ENCODE data around the gene ANO8. TPM values are rescaled to one million over a fixed set of nuclear protein-coding genes. Genes with fewer than 3 reads are reported as not detected.

Gene ANO8
- total and polyA plus RNA-seq, 2 donors (not counting 3 experiments of a cell fraction or from before 2014, with no cell fraction given), result 3.5 to 6.8 TPM

- intact Hi-C loops (cut with micrococcal nuclease) (no loop called here), dilution Hi-C loops (cut with MboI; ENCODE audit: extremely low pct_ligation_motif_present, low sequenced_read_pairs) (no loop called here)
- DNase-seq (ENCODE audit: low read depth, low spot score), result no peak
- CTCF ChIA-PET, result interaction anchor here (0.6 to 1.6 kb wide), 2 partner anchors 8 to 23 kb away, joined by 3 to 10 read pairs; partner anchors contain the start of gene MRPL34
- H3K36me3 ChIP-seq (ENCODE audit: control insufficient read depth in 2 of 2, extremely low read depth in 1 of 2, insufficient read depth in 2 of 2, low read length in 2 of 2), result peaks cover 0 to 3% of the 10 kb centered on the region in 2 experiments
- no peaks in the 10 kb centered on the region for H3K9me1 ChIP-seq (replicated peaks; ENCODE audit: control insufficient read depth, extremely low read depth, insufficient read depth, low read length)
- TF ChIP-seq GATA2 (IDR thresholded peaks at IDR 0.05; ENCODE audit: insufficient read depth, insufficient read length, low read depth, low read length) (no peak), FOS (IDR thresholded peaks at IDR 0.05; ENCODE audit: borderline replicate concordance, insufficient read depth, low read length) (no peak), MYC (IDR thresholded peaks at IDR 0.05; ENCODE audit: low read depth, low read length) (no peak), POLR2A (IDR thresholded peaks at IDR 0.05; ENCODE audit: low read depth, low read length) (no peak), EZH2 (IDR thresholded peaks at IDR 0.05; ENCODE audit: borderline replicate concordance, low read depth, low read length, severe bottlenecking) (no peak), JUN (IDR thresholded peaks at IDR 0.05; ENCODE audit: borderline replicate concordance, insufficient read depth, insufficient read length, low read depth) (no peak), POLR2AphosphoS5 (IDR thresholded peaks at IDR 0.05; ENCODE audit: insufficient read depth, low read depth, low read length) (no peak)
- TF ChIP-seq, protein P1, sequence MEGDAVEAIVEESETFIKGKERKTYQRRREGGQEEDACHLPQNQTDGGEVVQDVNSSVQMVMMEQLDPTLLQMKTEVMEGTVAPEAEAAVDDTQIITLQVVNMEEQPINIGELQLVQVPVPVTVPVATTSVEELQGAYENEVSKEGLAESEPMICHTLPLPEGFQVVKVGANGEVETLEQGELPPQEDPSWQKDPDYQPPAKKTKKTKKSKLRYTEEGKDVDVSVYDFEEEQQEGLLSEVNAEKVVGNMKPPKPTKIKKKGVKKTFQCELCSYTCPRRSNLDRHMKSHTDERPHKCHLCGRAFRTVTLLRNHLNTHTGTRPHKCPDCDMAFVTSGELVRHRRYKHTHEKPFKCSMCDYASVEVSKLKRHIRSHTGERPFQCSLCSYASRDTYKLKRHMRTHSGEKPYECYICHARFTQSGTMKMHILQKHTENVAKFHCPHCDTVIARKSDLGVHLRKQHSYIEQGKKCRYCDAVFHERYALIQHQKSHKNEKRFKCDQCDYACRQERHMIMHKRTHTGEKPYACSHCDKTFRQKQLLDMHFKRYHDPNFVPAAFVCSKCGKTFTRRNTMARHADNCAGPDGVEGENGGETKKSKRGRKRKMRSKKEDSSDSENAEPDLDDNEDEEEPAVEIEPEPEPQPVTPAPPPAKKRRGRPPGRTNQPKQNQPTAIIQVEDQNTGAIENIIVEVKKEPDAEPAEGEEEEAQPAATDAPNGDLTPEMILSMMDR (IDR thresholded peaks at IDR 0.05; ENCODE audit: extremely low read depth in 1 of 2, insufficient read depth in 1 of 2, low read depth in 1 of 2, low read length in 2 of 2), result no peak
- TF ChIP-seq, protein P2, sequence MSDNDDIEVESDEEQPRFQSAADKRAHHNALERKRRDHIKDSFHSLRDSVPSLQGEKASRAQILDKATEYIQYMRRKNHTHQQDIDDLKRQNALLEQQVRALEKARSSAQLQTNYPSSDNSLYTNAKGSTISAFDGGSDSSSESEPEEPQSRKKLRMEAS (IDR thresholded peaks at IDR 0.05; ENCODE audit: insufficient read depth, insufficient read length), result no peak
- H3K27ac ChIP-seq (ENCODE audit: insufficient read depth, low read depth, low read length), result no peak overlapping the region
- no peak overlapping the region for H3K9ac ChIP-seq (replicated peaks; ENCODE audit: extremely low read depth, insufficient read depth, low read length)
- no peaks in the 10 kb centered on the region for H4K20me1 ChIP-seq (replicated peaks; ENCODE audit: control insufficient read depth, extremely low read depth, insufficient read depth, low read length)
- H3K4me2 ChIP-seq (ENCODE audit: insufficient read depth, low read length), result no peak overlapping the region
- H2AFZ ChIP-seq (ENCODE audit: low read depth, low read length), result no peak overlapping the region
- no peaks in the 10 kb centered on the region for H3K27me3 ChIP-seq (ENCODE audit: control insufficient read depth in 2 of 2, insufficient read depth in 2 of 2, low read length in 2 of 2)
- peaks cover 9% of the 10 kb centered on the region for H3K4me1 ChIP-seq (ENCODE audit: control insufficient read depth, extremely low read depth, insufficient read depth, low read length)
- no TSS peak for BruUV-seq (replicated peaks)
- FAIRE-seq, result no peak
- no peak overlapping the region for H3K4me3 ChIP-seq (replicated peaks in 1 of 3; ENCODE audit: insufficient read depth in 1 of 3, low read depth in 1 of 3, low read length in 3 of 3)
- POLR2A ChIA-PET, result no interaction called here
- H3K9me3 ChIP-seq (replicated peaks; ENCODE audit: control insufficient read depth, insufficient read depth, low read length), result no peaks in the 10 kb centered on the region
- H3K79me2 ChIP-seq (ENCODE audit: control insufficient read depth, insufficient read depth, low read length), result no peaks in the 10 kb centered on the region
These were observed 37.7 kb downstream of the ANO8 start for GRCh38 chr19:17296976-17297375.

All from endothelial cell of umbilical vein (primary cell).